ELF-1 (cell line): ENCODE data around the gene TMEM106A.
"Not testable (repeated sequence)": the region's sequence is repeated elsewhere in the genome, so short reads cannot be mapped to it uniquely, and the experiment has no call there.

ENCODE experiments used
- DNase-seq: peaks from one replicate; pipeline ENCODE4 v3.0.0-alpha.2; 2016; ENCODE audit warnings: low read depth, low spot score

Gene TMEM106A, protein sequence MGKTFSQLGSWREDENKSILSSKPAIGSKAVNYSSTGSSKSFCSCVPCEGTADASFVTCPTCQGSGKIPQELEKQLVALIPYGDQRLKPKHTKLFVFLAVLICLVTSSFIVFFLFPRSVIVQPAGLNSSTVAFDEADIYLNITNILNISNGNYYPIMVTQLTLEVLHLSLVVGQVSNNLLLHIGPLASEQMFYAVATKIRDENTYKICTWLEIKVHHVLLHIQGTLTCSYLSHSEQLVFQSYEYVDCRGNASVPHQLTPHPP

DNA sequence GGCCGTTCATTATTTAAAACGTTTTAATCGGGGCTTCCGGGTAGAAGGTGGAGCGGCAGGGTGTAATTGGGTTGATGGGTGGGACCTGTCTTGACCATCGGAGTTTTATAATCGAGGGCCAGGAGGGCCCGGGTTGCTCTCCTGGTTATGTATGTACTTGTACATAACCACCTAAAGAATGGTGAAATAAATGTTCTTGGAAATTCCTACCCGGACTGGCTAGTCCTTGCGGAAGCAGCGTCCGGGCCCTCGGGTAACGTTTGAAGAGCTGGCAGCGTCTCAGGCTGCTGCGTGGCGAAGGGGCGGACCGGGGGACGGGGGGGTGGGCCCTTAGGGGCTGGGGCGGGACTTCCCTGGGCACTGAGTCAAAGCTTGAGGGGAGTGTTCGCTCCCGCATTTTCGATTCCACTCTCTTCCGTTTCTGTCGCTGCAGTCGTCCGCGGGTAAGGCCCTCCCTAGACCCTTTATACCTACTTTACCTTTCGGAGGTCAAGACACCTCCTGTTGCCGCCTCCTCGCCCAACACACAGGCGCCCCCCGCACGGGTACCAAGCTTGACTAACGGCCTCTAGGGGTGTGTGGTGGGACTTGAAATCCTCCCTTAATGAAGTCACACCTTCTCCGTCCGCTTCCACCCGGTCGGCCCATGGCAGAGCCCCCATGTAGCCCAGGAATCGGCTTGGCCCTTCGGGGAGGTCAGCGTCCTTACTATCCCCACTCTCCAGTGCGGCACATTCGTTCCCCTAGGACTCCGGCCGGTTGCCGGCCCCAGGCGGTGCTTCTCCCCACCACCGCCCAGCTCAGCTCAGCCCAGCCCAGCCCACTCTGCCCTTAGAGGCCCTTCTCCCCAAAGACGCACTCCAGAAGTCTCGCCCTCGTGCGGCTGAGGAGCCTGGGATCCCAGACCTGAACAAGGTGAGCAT is at the start of gene TMEM106A:
TSS of gene TMEM106A (plus strand) at position 396 of the 923 bp plus-strand sequence. CDS start 1,167 bp downstream, outside the sequence.
- DNase-seq, result peak; percentile 79

DNA sequence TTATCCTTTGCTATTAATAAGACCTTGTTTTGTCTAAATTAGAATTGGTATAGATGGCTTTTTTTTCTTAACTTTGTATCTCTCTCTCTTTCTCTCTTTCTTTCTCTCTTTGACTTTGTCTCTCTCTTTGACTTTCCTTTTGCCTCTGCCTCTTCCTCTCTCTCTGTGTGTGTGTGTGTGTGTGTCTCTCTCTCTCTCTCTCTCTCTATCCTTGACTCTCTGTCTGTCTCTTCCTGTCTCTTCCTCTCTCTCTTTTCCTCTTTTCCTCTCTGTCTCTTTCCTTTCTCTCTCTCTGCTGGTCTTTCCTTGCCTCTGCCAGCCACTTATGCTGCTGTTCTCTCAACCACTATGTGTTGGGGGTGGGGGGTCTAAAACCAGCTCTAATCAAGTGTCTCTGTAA is 45.7 kb upstream of the TMEM106A start:
- DNase-seq, result not testable (repeated sequence)

DNA sequence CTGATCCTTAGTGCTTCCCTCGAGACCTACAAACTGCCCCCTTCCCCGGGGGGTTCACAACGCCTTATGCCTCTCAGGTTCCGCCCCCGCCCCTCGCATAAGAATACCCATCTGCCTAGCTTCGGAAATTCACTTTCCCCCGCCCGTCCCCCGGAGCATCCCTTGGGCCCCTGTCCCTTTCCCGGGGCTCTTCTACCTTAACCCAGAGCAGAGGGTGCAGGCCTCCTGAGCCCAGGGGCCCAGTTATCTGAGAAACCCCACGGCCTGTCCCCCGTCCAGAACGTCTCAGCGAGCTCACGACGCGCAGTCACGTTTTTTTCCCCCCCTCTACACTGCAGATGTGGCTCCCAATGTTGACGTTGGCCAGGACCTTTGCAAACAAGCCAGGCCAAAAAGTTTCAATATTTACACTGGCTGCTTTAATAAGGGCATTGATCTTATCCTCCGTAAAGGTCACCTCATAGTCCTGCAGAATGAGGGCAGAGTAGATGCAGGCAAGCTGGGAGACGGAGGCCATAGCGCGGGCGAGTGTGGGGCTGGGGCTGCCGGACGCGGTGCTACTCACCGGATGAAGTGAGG is 42.0 kb upstream of the TMEM106A start:
- no peak for DNase-seq

DNA sequence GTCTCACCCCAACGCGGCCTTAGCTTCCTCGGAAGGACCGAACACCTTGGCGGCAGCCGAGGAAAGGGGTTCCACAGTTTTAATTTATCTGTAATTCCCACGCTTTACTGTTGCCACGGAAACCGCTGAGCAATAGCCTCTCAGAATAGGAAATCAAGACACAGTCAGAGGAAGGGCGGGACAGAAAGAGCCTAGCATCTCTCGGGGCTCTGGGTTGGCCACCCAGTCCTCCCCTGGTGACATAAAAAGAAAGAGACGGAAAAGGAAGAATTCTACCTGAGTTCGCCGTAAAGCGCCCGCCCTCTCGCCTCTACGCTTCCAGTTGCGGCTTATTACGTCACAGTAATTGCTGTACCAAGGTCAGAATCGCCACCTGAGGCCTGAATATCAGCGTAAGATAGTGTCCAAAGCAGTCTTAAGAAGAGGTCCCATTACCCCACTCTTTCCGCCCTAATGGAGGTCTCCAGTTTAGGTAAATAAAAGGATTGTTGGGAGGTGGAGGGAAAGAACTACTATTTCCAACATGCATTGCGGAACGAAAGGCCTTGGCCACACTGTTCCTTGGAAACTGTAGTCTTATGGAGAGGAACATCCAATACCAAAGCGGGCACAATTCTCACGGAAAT is 41.4 kb upstream of the TMEM106A start:
- peak; percentile 98 for DNase-seq

DNA sequence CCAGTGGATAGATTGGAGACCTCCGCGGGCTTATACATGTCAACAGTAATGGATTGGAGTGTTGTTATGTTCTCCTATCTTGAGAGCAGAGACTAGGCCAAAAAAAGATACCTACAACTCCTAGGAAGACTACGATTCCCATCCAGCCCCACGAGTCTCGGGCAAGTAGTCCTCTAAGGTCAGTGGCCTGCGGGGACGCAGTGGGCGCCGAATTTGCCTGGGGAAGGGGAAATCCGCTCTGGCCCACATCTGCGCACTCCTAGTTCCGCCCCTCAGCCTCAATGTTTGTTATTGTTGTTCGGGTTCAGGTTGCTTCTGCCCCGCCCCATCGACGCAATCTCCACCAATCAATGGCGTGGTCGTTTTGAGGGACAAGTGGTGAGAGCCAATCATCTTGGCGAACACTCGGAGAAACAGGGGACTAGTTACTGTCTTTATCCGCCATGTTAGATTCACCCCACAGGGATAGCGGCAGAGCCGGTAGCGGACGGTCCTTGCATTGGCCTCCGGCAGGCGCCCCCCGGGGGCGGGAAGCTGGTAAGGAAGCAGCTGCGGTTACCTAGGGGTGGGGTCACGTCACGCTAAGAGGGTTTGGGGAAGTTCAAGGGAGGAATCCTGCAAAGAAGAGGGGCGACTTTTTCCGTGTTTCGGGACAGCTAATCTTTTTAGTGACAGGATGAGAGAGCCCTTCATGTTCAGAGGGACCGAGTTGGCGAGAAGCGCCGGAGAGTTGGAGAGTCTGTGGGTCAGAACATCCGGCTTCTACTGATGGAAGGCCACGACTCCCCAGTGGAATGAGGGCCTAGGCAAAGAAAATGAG is 40.7 kb upstream of the TMEM106A start, which contains the start of gene NBR1:
TSS of gene NBR1 (plus strand) at position 449 of the 820 bp plus-strand sequence. CDS start 4,586 bp downstream, outside the sequence.
- DNase-seq, result peak; percentile 99

DNA sequence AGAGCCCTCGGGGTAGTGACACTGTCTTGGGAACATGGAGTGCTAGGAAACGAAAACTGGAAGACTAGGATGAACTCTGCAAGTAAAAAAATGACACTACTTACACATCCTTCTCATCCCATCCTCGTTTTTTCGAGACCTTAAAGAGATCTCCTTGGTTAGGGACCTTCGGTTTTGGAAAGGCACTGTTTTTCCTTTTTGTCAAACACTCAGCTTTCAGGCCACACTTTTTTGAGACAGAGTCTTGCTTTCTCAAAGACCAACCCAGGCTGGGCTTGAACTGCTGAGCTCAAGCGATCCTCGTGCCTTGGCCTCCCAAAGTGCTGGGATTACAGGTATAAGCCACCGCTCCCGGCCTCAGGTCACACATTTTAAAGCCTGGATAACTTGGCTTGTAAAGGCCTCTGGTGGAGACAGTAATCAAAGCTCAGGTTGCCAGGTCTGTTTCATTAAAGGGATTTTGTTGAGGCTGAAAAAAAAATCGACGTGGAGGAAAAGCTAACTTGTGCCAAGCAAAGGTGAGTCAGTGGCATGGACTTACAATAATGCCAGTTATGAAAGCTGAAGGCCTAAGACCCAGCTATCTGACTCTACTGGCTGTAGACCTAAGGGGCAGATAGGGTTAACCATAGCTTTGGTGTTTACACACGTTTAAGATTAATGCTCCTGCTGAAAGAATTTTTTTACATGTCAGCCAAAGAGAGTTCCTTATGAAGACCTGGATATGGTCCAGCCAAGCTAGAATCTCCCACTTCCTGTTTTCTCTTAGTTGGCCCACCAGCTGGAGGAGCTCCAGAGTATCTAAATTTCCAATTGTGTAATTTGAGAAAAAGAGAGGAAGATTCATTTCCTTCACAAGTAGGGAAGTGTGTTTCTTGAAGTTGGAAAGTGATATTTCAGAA is 39.8 kb upstream of the TMEM106A start:
- DNase-seq, result peak; percentile 44

DNA sequence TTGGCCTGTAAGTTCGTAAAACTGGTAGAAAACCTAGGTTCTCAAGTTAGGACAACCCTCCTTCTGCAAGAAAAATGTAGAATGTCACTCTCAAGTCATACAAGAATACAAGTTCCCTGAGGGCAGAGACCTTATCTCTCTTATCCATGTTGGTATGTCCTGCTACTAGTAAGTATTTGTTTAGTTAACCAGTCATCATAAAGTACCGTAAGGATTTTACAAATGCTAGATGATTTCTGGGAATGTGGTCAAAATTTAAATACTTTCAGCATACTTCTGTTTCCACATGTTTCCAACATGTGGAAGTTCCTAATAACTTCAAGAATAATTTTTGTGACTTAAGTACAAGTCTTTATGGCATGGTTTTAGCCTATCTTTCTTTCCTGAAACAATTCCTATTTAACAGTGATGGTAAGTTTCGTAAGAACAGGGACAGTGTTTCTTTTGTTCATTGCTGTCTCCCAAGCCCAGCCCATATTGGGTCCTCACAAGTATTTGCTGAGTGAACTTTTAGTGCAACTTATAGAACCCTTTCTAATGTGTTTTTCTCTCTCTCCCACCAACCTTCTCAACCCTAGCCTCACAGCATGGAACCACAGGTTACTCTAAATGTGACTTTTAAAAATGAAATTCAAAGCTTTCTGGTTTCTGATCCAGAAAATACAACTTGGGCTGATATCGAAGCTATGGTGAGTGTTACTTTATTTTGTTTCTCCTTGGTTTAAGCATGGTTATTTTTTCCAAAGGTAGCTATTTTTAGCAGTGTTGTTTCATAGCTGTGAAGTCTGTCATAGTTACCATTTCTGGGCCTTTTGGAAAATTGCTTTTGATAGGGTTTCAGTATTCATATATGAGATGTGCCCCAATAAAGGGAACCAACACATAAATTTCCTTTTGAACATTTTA is 36.2 kb upstream of the TMEM106A start:
- no peak for DNase-seq

DNA sequence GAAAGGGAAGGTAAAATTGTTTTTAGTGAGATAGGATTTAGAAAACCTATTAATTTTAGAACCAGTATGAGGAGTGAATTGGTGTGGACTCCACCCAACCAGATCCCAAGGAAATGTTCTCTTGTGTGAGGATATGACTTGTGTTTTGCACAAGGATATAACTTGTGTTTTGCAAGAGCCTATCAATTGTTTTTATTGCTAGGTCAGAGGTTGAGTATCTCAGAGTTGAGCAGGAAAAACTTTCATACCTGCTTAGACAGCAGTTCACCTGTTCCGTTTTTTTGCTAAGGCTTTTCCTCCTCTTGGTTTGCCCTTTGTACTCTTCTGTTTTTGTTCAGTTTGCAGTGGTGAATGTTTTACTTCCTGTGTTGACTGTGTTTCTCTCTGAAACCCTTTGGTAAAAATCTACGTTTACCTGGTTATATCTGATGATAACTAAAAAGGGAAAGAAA is 35.5 kb upstream of the TMEM106A start:
- DNase-seq, result no peak

DNA sequence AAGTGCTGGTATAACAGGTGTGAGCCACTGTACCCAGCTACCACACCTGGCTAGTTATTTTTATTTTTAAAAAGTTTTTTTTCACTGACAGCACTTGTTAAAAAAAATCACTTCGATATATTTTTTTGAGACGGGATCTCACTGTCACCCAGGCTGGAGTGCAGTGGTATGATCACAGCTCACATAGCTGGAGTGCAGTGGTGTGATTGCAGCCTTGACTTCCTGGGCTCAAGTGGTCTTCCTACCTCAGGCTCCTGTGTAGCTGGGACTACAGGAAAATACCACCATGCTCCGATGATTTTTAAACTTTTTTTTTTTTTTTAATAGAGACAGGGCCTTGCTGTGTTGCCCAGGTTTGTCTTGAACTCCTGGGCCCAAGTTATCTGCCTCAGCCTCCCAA is 27.8 kb upstream of the TMEM106A start:
- DNase-seq, result no peak

DNA sequence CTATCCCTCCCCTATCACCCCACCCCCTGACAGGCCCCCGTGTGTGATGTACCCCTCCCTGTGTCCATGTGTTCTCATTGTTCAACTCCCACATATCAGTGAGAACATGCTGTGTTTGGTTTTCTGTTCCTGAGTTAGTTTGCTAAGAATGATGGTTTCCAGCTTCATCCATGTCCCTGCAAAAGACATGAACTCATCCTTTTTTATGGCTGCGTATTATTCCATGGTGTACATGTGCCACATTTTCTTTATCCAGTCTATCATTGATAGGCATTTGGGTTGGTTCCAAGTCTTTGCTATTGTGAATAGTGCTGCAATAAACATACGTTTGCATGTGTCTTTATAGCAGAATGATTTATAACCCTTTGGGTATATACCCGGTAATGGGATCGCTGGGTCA is 25.0 kb upstream of the TMEM106A start:
- not testable (repeated sequence) for DNase-seq

DNA sequence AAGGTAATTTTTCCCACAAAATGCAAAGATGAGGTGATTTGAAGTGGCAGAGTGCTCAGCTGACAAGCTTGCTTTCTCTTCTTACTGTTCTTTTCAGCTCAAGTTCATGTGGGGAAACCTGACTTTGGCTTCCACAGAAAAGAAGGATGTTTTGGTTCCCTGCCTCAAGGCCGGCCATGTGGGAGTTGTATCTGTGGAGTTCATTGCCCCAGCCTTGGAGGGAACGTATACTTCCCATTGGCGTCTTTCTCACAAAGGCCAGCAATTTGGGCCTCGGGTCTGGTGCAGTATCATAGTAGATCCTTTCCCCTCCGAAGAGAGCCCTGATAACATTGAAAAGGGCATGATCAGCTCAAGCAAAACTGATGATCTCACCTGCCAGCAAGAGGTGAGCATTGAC is 18.4 kb upstream of the TMEM106A start:
- no peak for DNase-seq

DNA sequence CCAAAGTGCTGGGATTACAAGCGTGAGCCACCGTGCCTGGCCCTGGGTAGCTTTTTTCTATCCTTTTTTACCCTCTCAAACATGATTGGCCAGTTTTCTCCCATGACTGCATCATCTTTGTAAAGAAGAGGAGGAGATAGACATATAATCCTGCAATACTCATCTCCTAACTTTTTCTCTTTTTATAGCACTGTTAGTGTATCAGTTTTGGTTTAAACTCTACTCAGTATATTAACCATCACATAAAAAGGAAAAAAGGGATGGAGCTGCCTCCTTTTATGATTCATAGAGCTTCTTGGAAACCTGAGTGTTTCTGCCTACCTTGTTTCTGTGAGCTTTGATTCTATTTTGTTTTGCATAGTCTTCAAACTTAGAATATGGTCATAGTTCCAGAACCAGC is 12.0 kb upstream of the TMEM106A start:
- no peak for DNase-seq

DNA sequence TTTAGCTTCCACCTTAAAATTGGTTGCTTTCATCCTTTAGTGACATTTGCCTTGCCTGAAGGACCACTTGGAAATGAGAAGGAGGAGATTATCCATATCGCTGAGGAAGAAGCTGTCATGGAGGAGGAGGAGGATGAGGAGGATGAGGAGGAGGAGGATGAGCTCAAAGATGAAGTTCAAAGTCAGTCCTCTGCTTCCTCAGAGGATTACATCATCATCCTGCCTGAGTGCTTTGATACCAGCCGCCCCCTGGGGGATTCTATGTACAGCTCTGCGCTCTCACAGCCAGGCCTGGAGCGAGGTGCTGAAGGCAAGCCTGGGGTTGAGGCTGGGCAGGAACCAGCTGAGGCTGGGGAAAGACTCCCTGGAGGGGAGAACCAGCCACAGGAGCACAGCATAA is 11.5 kb upstream of the TMEM106A start:
- no peak for DNase-seq

DNA sequence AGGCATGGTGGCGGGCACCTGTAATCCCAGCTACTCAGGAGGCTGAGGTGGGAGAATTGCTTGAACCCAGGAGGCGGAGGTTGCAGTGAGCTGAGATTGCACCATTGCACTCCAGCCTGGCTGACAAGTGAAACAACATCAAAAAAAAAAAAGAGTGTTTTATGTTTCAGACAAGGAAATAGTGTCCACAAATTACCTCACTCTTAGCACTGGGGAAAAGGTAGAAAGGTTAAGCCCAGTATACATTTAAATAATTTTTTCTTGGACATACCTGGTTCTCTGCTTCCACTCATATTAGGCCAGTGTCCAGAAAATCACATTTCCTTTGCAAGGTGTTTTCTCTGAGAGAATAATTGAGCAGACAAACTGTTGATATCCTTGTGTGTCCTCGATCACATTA is 8.7 kb upstream of the TMEM106A start:
- DNase-seq, result not testable (repeated sequence)

DNA sequence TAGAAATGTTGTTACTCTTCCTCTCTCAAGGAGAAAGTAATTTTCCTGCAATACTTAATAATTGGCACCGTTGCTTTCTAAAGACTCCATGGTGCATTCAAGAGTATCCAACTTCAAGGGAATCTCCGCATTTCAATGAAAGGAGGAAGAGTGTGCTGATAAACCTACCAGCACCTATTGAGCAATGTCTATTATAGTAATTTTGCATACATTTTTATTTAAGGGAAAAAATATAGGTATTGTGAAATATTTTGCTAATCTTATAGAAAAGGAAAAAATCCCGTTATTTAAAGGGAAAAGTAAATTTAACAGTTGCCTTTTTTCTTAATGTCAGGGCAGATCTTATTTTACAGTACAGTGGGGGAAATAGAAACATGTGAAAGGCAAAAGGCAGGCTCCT is 1.1 kb upstream of the TMEM106A start:
- DNase-seq, result no peak

DNA sequence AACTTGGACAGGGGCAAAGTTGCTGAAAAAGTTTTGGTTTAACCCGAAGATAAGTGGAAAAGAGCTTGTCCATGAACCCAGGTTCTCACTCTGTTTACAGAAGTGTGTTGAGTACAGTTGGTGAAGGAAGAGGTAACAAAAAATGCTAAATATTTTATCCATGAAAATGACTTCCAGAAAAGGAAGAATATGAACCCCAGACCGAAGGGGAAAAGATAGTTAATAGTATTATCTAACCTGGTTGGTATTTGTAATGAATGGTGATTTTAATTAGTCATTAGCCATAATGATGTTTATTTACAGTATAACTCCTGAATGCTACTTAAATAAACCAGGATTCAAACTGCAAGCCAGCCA is 574 bp upstream of the TMEM106A start:
- DNase-seq, result no peak

DNA sequence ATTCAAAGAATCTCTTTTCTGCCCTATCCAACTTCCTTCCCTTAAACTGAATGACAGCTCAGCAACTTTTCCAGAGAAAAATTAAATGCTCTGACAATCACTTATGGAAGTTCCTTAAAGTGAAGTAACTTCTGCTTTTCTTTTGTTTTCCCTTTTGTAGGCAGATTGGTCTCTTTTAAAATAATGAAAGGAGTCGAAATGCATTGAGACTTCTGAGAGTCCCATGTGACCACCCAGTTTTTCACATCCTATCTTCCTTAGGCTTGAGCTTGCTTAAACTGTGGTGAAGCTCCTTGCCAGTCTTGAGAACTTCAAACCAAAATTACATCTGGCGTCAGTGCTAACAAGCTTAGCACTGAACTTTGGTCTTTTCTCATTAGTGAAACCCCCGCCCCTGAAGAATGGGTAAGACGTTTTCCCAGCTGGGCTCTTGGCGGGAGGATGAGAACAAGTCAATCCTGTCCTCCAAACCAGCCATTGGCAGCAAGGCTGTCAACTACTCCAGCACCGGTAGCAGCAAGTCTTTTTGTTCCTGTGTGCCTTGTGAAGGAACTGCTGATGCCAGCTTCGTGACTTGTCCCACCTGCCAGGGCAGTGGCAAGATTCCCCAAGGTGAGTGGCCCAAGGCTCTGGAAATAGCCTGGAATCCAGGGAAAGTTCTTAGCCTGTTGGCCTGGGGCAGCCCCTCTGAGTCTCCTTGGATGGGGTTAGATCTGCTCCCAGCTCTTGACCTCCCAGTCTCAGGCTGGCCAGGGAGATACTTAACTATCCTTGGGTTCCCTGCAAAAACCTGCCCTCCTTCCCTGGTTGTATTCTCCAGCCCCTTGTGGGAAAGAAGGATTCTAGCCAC is 1.2 kb downstream of the TMEM106A start:
- no peak for DNase-seq

DNA sequence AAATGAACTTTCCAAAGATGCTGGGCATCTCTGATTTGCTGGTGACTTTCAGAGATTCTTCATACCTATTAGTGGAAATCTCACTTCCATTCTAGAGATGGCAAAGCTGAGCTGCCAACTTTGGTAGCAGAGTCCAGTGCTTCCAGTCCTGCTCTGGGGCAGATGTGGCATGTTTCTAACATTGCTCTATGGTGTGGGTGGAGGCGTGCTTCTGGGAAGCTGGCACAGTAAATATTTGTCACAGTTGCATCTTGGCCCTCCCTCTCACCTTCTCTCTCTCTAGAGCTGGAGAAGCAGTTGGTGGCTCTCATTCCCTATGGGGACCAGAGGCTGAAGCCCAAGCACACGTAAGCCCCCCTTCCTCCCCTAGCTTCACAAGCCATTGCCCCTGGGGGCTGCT is 1.9 kb downstream of the TMEM106A start:
- DNase-seq, result no peak
